GM19467 (cell line): ENCODE measurements around the gene C4B.
"Not testable (repeated sequence)": the region's sequence is repeated elsewhere in the genome, so short reads cannot be mapped to it uniquely, and the experiment has no call there.

Experiments used
- ATAC-seq: cut with Tn5 transposase; IDR thresholded peaks from one replicate; pipeline ENCODE4 v1.9.1; 2021; ENCODE audit warnings: mild to moderate bottlenecking, moderate library complexity; ENCODE audit not compliant: unreplicated experiment

The C4B gene

GRCh38 chr6:32035283-32036013 is 20.9 kb downstream of the C4B start:
- not testable (repeated sequence) for ATAC-seq

GRCh38 chr6:32037136-32037535 is 22.5 kb downstream of the C4B start:
- not testable (repeated sequence) for ATAC-seq

GRCh38 chr6:32037598-32038524 is 23.3 kb downstream of the C4B start, which contains the start of gene CYP21A2:
TSS of gene CYP21A2 (plus strand) at chr6:32038415. CDS start at chr6:32038423, 8 bp downstream.
- ATAC-seq, result not testable (repeated sequence)

GRCh38 chr6:32038878-32039277 is 24.3 kb downstream of the C4B start:
- not testable (repeated sequence) for ATAC-seq

GRCh38 chr6:32039321-32040274 is 25.0 kb downstream of the C4B start:
- not testable (repeated sequence) for ATAC-seq

GRCh38 chr6:32040299-32041049 is 25.9 kb downstream of the C4B start:
- ATAC-seq, result not testable (repeated sequence)

- not testable (repeated sequence) for ATAC-seq
These were observed 26.4 kb downstream of the C4B start for GRCh38 chr6:32041050-32041321.

- ATAC-seq, result not testable (repeated sequence)
These were observed 26.8 kb downstream of the C4B start for GRCh38 chr6:32041385-32041784.

GRCh38 chr6:32042276-32042675 is 27.7 kb downstream of the C4B start:
- not testable (repeated sequence) for ATAC-seq

- not testable (repeated sequence) for ATAC-seq
These were observed 29.2 kb downstream of the C4B start for GRCh38 chr6:32043589-32044380.

- not testable (repeated sequence) for ATAC-seq
These were observed 30.3 kb downstream of the C4B start for GRCh38 chr6:32044916-32045315.

GRCh38 chr6:32045811-32046449 is 31.3 kb downstream of the C4B start:
- no peak for ATAC-seq

- no peak for ATAC-seq
These were observed 32.0 kb downstream of the C4B start for GRCh38 chr6:32046450-32047083.

GRCh38 chr6:32047084-32047478 is 32.5 kb downstream of the C4B start:
- no peak for ATAC-seq

- ATAC-seq, result no peak
These were observed 32.9 kb downstream of the C4B start for GRCh38 chr6:32047539-32047854.

- ATAC-seq, result no peak
These were observed 33.5 kb downstream of the C4B start for GRCh38 chr6:32047855-32048766.

- not testable (repeated sequence) for ATAC-seq
These were observed 34.6 kb downstream of the C4B start for GRCh38 chr6:32049149-32049548.
